Amygdala (tissue), 56 donors: ENCODE data around the gene C10orf105.

Experiments
- DNase-seq, 56 donors: peaks; one replicate each; lab custom pipeline; 2025; lab: John Stamatoyannopoulos, UW

The C10orf105 gene

DNA sequence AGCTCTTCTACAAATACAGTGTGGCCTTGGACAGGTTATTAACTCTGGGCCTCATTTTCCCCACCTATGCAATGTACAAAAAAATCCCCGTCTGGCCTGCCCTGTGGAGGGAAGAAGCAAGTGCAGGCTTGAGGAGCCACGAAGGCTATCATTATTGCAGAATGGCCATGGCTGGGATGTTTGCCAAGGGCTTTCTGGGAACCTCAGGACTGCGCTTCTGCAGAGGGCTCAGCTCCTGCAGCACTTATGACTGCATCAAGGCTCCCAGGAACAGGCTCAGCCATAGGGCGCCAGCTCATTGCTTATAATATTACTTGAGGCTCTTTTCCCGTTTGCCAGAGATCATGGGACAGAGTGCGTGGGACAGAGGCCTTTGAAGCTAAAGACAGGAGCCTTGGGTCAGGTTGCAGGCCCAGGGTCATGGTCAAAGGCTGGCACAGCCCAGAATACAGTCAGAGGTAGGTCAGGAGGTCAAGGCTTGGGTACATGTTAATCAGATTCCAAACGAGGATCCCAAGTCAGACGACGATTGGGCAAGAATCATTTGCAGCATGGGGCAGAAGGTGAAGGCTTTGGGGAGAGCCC, 20.6 kb upstream of the C10orf105 start:
- DNase-seq, result peak in 1 of 56 donors; percentile 20

DNA sequence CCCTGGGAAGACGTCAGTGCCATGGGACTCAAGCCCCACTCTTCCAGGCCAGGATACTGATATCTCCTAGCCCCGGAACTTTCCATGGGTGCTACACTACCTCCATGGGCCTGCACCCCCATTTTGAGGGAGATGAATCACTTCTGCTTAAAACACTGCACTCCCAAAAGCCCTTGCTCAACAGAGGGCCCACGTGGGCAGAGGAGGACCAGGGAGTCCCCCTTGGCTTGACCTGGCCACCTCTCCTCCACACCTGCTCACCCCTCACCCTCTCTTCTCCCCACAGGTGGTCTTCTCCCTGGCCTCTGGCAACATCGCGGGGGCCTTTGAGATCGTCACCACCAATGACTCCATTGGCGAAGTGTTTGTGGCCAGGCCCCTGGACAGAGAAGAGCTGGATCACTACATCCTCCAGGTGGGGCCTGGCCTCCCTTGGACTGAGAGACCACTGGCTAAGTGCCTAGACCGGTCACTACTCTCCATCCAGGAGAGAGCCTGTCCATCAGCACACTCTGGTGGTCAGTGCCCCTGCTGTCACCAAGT, 19.9 kb upstream of the C10orf105 start:
- DNase-seq, result no peak

DNA sequence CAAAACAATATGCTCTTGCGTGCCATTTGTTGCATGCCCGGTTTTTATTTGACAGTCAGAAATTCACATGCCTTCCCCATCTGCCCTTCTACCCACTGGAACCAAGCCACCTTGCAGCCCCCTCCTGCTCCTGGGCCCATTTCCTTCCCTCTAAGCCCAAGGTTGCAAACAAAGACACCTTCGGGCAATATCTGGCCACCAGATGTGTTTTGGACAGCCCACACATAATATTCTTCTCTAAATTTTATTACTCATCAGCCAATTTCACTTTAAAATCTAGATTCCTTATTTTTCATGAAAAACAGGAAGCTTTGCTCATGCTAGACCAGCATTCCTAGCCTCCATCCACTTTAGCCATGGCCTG, 18.2 kb upstream of the C10orf105 start:
- DNase-seq, result no peak

DNA sequence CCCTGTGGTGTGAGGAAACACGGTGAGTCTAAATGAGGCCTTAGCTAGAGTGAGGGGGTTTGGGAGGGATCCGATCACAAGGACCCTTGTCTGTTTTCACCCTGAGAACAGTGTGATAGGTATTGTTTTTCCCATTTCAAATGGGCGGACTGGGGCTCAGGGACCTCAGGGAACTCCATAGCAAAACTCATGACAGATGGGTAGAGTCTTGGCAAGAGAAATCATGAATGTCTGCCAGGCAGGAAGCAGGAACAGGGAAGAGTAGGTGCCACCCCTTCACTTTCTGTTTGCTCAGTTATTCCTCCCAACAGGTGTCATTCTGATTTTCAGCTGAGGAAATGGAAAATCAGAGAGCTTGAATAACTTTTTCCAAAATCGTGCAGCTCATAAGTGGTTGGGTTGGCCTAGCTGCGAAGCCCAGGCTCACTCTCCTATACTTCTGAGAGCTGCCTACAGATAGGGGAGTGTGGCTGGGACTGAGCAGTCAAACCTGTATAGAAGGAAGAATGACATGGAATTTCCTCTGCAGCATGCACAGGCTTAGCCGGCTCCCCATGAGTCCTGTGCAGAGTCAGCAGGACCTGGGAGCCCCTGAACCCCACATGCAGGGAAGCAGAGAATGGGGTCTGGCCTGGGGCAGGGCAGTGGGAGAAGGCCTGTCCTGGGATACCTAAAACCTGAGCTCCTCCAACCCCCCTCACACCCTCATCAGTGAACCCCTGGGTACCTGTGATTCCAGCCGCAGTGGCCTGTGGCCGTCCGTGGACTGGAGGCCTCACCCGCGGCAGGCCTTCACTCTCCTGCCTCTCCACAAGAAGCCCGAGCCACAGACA, 17.6 kb upstream of the C10orf105 start:
- no peak for DNase-seq

DNA sequence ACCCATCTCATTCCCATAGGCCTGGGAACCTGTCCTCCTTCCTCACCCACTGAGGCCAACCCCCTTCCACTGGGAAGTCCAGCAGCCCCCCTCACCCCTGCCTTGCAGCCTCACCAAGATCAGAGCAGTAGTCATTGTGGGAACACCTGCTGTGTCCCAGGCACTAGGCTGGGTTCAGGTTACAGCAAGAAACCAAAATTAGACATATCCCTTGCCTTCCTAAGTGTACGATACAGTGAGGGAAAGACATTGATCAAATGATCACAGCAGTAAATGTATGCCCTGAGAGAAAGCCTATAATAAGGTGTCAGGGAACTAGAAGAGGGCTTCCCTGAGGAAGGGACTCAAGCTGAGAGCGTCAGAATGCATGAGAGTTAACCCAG, 17.0 kb upstream of the C10orf105 start:
- no peak for DNase-seq

DNA sequence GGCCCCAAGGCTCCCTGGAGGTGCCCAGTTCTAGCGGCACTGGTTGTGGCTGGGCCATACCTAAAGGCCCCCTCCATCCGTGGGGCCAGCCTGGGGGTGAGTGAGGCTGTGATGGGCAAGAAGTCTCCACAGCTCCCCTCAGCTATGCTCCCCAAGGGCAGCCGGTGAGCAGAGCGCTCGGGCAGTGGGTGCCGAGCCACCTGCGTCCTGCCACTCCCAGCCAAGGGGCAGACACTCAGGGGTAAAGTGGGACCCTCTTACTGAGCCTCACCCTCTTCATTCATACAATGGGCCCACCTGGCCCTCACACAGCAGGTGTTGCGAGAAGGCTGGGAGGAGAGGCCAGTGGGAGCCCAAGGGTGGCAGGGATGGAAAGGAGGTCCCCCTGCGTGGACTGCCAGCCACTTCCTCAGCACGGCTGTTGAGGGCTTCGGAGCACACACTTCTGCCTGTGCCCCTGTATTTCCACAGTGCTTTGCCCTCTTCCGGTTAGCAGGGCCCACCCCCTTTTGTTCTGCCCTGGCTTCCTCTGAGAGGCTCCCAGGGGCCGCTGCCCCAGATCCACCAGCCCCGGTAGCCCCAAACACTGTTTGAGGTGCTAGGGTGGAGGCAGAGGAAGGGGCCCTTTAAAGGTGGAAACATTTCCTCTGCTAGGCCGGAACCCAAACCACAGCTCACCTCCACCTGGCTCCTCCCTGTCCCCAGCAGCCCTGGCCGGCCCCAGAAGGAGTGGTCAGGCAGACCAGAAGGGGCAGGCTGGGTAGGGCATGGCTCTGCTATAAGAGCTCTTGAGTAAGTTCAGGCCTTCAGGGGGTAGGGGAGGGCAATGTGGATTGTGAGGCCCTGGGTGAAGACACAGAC, 16.4 kb upstream of the C10orf105 start:
- no peak for DNase-seq

DNA sequence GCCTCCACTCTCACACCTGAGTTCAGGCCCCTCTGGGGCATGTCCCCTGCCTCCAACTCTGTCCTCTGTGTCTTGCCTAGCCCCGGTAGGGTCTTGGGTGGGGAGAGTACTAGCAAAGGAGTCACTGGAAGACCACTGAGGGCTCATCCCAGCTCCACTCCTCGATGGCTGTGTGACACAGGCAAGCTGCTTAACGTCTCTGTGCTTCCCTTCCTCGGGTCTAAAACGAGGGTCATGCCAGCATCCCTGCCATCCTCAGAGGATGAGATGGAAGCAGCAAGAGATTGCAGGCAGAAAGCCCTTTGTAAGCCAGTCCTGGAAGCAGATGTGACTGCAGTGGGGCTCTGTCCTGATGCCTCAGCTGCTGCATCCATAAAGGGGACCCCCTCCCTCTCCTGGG, 15.2 kb upstream of the C10orf105 start:
- no peak for DNase-seq

DNA sequence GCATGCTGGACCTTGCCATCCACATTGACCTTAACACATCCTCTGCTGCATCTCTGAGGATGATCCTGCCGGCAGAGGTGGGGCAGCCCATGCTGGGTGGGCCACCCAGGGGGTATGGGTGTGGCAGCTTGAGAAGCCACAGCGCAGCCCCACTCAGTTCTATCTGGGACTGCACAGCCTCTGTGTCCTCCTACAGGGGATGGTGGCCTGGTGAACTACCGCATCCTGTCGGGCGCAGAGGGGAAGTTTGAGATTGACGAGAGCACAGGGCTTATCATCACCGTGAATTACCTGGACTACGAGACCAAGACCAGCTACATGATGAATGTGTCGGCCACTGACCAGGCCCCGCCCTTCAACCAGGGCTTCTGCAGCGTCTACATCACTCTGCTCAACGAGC, 12.2 kb upstream of the C10orf105 start:
- no peak for DNase-seq

DNA sequence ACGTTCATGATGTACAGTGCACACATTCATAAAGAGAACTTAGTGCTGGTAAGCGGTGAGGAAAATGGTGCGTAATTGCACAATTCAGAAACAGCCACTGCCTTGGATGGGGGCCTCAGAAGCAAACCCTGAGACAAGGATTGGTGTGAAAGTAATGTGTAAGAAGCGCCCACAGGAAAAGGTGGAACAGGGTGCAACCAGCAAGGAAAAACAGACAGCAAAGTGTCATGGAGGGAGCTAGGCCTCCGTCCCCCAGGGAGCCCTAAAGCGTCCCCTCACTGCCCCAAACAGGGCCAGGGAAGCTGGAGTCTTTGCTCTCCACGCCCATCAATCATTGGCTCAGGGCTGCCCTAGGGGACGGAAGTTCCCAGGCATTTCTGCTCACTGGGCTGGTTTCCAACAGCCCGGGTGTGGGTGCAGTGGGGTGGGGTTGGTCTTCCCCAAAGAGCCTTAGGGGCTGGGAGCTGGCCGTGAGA, 9.6 kb upstream of the C10orf105 start:
- peak in 3 of 56 donors; percentile 18 to 27 (median 23) for DNase-seq

DNA sequence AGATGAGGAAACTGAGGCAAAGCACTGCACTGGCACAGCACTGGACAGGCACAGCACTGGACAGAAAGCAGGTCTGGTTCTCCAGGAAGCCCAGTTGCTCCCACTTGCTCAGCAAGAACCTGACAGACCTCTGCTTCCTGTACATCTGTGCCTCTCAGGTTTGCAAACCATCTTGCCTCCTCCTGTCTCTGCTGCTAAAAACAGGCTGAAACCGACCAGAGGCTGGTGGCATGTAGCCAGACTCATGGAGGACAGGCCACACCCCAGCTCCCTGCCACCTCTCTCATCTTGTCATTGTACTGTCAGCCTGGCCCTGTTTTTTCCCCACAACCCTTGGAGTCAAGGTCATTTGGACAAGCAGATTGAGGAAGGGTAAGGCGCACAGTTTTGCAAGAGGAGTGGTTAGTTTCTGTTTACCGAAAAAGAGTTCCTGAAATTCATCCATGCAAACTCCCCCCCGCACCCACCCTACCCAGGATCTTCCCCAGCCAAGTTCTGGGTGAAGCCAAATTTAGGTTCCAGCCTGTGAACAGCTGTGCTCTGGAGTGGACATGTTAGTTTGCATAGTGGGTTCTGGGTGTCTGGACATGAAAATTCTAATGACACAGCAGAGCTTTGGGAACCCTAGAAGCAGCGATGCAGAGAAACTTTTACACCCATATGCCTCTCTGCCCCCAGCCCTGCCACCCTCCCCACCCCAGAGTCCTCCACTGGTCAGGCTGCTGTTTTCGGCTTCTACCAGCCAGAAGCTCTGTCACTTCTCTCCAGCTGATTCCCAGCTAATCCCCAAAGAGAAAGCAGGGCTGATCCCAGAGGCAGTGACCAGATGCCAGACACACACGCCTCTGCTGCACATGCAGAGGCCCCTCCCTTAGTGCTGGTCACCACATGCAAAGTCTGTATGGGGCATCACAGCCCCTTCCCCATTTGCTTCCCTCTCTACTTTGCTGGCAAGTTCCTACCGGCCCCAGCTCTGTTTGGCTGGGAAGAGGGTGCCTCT, 8.5 kb upstream of the C10orf105 start:
- peak in 5 of 56 donors; percentile 27 to 47 (median 38) for DNase-seq

DNA sequence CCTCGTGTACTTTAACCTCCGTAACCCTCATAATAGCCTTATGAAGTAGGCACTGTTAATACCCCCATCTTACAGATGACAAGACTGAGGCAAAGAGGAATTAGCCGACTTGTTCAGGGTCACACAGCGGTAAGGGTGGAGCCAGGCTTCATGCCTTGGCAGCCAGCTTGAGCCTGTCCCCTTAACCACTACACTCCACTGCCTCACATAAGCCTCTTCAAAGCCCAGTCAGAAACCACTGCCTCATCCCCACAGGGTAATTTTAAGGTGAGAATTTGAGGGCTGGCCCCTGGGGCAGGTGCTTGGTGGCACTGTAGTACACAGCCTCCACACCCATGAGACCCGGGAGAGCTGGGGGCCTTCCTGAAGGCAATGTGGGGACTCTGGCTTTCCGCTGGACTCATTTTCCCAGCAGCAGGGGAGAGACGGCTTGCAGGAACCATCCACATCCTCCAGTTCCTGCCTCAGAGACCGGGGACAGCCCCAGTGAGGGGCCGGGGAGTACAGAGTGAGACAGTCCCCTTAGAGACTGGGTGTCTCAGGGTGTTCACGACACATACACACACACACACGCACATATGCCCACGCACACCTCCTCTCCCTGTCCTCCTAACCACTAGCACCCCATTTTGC, 7.6 kb upstream of the C10orf105 start:
- DNase-seq, result no peak

DNA sequence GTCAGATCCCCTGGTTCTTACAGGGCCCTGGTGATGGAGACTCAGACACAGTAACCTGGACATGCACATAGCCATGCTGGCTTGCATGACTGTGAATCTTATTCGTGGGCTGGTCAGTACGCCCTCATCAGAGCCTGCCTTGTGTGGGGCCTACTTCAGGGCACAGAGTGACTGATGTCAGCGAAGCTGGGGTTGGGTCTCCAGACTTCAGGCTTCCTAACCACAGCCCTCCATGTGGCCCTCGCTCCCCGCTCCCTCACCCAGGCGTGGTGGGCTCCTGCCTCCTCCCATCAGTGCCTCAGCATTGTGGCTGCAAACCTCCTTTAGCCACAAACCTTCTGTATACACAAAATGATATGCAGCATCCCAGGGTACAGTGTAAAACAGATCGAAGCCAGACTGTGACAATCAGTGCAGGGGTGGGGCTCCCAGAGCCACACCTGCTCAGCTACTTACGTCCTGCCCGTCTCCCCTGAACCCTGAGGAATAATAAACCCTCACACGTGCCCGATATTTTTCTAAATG, 7.1 kb upstream of the C10orf105 start:
- no peak for DNase-seq

DNA sequence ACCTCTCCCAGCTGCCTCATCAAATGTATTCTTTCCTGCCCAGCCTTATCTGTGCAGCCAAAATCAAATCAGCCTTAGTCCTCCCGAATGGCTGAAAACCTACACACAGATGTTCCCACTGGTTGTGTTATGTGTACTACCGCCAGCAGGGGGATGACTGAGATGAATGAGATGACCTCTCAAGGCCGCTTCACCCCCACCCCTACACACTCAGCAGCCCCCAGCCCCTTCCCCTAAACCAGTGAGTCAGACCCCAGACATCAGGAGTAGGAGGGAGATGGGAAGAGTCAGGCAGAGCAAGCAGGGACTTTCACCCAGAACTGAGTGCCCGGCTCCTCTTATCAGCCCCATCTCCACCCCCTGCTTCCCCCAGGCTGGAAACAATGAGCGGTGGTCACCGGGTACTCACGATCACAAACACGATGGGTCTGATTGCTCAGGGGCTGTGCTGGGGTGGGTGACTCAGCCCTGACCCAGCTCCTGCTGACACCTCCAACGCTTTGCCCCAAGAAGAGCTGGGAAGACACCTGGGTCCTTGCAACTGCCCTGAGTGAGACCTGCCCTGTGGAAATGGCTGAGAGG, 6.5 kb upstream of the C10orf105 start:
- no peak for DNase-seq

DNA sequence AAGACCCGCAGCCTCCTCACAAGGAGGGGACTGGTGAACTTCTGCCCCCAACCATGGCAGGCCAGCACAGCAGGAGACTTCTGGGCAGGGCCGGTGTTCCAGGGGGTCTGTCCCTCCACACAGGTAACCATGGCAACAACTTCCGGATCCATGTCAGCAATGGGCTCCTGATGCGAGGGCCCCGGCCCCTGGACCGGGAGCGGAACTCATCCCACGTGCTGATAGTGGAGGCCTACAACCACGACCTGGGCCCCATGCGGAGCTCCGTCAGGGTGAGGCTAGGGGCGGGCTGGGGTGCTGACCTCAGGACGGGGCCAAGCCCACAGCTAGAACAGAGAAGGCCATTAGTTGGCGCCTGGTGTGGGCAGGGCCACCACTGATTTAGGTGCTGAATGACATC, 5.7 kb upstream of the C10orf105 start:
- no peak for DNase-seq

DNA sequence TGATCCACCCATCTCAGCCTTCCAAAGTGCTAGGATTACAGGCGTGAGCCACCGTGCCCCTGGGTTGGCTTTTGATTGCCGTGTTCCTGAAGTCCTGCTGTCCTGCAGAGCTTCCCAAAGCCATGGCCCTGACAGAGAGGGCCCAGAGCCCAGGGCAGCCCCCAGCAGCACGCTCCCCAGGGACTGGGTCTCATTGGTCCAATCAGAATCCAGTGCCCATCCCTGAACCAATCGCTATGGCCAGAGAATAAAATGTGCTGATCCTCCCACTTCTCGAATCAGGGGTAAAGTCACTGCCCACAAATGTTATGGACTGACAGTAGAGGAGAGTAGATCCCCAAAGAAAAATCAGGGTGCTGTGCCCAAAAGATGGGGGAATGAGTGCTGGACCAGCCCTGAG, 5.0 kb upstream of the C10orf105 start:
- no peak for DNase-seq

DNA sequence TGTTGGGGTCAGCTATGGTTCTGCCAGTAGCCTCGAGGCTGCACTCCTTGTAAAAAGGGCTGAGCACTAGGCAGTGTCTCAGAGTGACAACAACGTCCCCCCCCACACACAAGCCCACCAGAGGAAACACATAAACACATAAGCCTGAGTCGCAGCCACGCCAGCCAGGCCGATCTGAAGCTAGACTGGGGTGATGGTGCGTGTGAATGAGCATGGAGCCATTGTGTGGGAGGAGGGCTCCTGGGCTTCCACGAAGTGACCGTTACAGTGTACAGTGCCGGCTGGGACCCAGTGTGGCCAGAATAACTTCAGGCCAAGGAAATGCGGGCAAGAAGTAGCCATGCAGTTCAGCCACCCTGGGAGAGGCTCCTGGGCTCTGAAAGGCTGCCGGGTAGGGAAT, 3.7 kb upstream of the C10orf105 start:
- DNase-seq, result no peak

DNA sequence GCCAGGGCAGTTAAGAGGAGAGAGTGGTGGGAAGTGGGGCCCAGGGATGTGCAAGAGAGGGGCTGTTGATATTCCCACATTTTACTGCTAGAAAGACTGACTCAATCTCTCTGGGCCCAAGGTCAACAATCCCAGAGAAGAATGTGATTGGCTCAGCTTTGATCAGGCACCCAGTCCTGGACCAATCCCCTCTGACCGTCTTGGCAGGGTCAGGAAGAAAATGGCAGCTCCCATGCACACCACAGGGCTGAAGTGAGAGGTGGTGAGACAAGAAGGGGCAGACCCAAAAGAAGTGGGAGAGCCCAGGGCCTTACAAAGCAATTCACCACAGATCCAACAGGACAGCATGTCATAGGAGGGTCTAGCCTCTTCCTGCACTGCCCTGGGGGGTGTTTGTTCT, 3.3 kb upstream of the C10orf105 start:
- no peak for DNase-seq

DNA sequence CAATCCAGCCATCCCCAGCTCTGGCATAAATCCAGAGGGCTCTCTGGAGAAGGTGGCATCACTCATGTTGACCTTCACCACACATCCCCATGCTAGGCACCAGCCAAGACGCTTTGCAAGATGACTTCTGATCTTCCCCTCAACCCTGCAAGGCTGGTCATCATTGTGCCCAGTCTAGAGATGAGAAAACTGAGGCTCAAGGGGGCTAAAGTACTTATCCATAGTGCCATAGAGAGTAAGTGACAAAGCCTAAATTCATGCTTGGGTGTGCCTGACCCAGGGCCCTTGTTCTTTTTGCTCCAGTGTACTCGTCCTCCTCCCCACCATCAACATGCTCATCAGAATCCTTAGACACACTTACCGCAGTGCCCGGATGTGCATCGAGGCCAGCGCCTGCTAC, 1.7 kb upstream of the C10orf105 start:
- DNase-seq, result no peak

DNA sequence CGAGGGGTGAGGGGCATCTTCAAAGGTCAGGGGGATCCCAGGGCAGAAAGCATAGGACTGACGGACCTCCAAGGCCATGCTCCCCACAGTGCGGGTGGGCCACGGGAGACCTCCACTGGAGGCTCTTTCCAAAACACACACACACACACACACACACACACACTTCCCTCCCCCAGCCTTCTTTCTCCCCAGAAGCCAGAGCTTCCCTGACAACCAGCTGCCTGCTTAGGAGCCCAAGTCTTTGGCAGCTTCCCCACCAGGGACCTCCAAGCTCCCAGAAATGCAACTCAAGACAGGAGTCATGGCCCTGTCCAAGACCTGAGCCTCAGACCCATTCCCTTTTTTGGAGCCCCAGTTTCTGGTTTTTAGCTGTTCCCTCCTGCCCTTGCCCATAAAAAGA, 710 bp upstream of the C10orf105 start:
- peak in 4 of 56 donors; percentile 7 to 50 (median 44) for DNase-seq
